NAMALWA (cell line): ENCODE results near the gene SUPV3L1.
"Not testable (repeated sequence)": the region's sequence is repeated elsewhere in the genome, so short reads cannot be mapped to it uniquely, and the experiment has no call there.

ENCODE experiments used
- DNase-seq: peaks from one replicate; pipeline ENCODE4 v3.0.0-alpha.2; 2015; ENCODE audit warnings: low spot score

Gene SUPV3L1

GRCh38 chr10:69179743-69180524, at the start of gene SUPV3L1:
SUPV3L1 (plus strand) TSS chr10:69180234; CDS start chr10:69180292, 58 bp downstream.
- DNase-seq = peak; percentile 98

GRCh38 chr10:69130251-69130650, 49.8 kb upstream of the SUPV3L1 start:
- no peak for DNase-seq

- DNase-seq = no peak
These were observed 40.1 kb upstream of the SUPV3L1 start for GRCh38 chr10:69139961-69140360.

GRCh38 chr10:69141304-69141703, 38.7 kb upstream of the SUPV3L1 start:
- no peak for DNase-seq

GRCh38 chr10:69142074-69142473, 38.0 kb upstream of the SUPV3L1 start:
- not testable (repeated sequence) for DNase-seq

- DNase-seq = no peak
These were observed 37.1 kb upstream of the SUPV3L1 start for GRCh38 chr10:69142983-69143382.

GRCh38 chr10:69145329-69145728, 34.7 kb upstream of the SUPV3L1 start:
- DNase-seq = no peak

GRCh38 chr10:69145864-69146263, 34.2 kb upstream of the SUPV3L1 start:
- no peak for DNase-seq

GRCh38 chr10:69146759-69147158, 33.3 kb upstream of the SUPV3L1 start:
- DNase-seq = no peak

GRCh38 chr10:69151984-69152383, 28.1 kb upstream of the SUPV3L1 start:
- no peak for DNase-seq

- DNase-seq = no peak
These were observed 26.8 kb upstream of the SUPV3L1 start for GRCh38 chr10:69153227-69153626.

- DNase-seq = no peak
These were observed 19.2 kb upstream of the SUPV3L1 start for GRCh38 chr10:69160809-69161241.

- no peak for DNase-seq
These were observed 11.5 kb upstream of the SUPV3L1 start for GRCh38 chr10:69168493-69168892.

- no peak for DNase-seq
These were observed 7.6 kb upstream of the SUPV3L1 start for GRCh38 chr10:69172241-69172982.

GRCh38 chr10:69175326-69175725, 4.7 kb upstream of the SUPV3L1 start:
- DNase-seq = peak; percentile 16

GRCh38 chr10:69176823-69177222, 3.2 kb upstream of the SUPV3L1 start:
- DNase-seq = no peak

- no peak for DNase-seq
These were observed 818 bp upstream of the SUPV3L1 start for GRCh38 chr10:69179089-69179742.

GRCh38 chr10:69180525-69181204, 631 bp downstream of the SUPV3L1 start:
- peak; percentile 64 for DNase-seq

- DNase-seq = peak; percentile 10
These were observed 1.4 kb downstream of the SUPV3L1 start for GRCh38 chr10:69181433-69181832.

- no peak for DNase-seq
These were observed 2.0 kb downstream of the SUPV3L1 start for GRCh38 chr10:69182005-69182404.

- DNase-seq = no peak
These were observed 6.5 kb downstream of the SUPV3L1 start for GRCh38 chr10:69186524-69186923.

- no peak for DNase-seq
These were observed 21.0 kb downstream of the SUPV3L1 start for GRCh38 chr10:69201045-69201444.
